HG03139 (cell line): Measurements from ENCODE around the gene PGA5.
"Not testable (repeated sequence)": the region's sequence is repeated elsewhere in the genome, so short reads cannot be mapped to it uniquely, and the experiment has no call there.

Experiments
- ATAC-seq: cut with Tn5 transposase; IDR thresholded peaks from one replicate; pipeline ENCODE4 v1.9.1; 2021; ENCODE audit not compliant: unreplicated experiment

Gene PGA5

DNA sequence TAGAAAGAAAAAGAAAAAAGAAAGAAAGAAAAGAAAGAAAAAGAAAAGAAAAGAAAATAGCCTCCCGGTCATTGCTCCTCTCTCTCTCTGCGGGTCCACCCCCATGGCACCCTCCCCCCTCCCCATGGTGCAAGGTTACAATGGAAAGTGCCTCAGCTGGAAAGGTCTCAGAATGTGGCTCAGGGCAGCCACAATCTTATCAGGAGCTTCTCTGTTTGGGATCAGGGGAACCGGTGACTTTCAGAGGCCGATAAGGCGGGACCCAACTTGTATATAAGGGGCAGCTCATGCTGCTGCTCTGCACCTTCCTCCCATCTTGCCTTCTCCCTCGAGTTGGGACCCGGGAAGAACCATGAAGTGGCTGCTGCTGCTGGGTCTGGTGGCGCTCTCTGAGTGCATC lies at the start of gene PGA5:
Gene PGA5, plus strand, starts transcription at position 301 of the 400 bp plus-strand sequence. Its CDS starts 52 bp downstream, at position 353.
- ATAC-seq: not testable (repeated sequence)

GRCh38 chr11:61193596-61193995 lies 47.4 kb upstream of the PGA5 start:
- no peak for ATAC-seq

GRCh38 chr11:61194169-61194671 lies 46.8 kb upstream of the PGA5 start:
- ATAC-seq: no peak

GRCh38 chr11:61194981-61195695 lies 45.8 kb upstream of the PGA5 start:
- no peak for ATAC-seq

DNA sequence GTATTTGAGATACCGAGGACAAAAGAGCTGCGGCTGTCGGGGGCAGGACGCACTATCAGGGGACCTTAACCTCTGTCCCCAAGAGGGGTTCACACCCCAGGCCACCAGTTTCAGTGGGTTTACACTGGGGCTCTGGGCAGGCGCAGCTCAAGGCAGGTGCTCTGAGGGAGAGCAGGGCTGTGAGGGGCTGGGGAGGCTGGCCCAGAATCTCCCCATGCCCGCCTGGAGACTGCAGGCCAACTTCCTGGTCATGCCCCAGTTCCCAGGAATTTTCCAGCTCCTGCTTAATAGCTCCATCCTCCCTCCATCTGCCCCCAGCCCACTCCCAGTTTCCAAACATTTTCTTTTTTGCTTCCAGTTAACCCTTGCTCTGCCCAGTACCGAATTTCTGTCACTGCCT lies 45.3 kb upstream of the PGA5 start:
- no peak for ATAC-seq

GRCh38 chr11:61198361-61198760 lies 42.6 kb upstream of the PGA5 start:
- ATAC-seq: no peak

GRCh38 chr11:61198948-61199523 lies 41.9 kb upstream of the PGA5 start:
- ATAC-seq: no peak

DNA sequence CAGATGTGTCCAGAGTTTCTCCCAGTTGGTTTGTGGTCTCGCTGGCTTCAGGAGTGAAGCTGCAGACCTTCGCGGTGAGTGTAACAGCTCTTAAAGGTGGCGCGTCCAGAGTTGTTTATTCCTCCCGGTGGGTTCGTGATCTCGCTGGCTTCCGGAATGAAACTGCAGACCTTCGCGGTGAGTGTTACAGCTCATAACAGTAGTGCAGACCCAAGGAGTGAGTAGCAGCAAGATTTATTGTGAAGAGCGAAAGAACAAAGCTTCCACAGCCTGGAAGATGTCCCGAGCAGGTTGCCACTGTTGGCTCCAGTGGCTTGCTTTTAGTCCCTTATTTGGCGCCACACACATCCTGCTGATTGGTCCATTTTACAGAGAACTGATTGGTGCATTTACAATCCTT lies 39.5 kb upstream of the PGA5 start:
- ATAC-seq: no peak

DNA sequence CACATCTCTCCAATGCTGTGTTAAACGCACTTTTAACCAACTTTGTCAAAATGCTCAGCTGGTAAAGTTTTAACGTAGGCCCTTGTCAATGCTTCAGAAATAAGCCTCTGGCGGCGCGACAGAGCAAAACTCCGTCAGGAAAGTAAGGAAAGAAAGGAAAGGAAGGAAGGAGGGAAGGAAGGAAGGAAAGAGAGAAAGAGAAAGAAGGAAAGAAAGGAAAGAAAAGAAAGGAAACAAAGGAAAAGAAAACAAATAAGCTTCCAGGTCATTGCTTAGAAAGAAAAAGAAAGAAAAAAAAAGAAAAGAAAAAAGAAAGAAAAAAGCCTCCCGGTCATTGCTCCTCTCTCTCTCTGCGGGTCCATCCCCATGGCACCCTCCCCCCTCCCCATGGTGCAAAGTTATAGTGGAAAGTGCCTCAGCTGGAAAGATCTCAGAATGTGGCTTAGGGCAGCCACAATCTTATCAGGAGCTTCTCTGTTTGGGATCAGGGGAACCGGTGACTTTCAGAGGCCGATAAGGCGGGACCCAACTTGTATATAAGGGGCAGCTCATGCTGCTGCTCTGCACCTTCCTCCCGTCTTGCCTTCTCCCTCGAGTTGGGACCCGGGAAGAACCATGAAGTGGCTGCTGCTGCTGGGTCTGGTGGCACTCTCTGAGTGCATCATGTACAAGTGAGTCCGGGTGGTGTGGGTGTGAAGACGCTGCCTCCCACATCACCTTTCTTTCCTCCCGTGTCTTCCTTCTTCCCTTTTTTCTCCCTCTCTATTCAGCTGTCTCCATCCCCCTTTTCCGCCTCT lies 37.8 kb upstream of the PGA5 start, which contains the start of gene PGA3:
Gene PGA3, plus strand, starts transcription at position 566 of the 797 bp plus-strand sequence. Its CDS starts 50 bp downstream, at position 616.
- not testable (repeated sequence) for ATAC-seq

- ATAC-seq: not testable (repeated sequence)
These were observed 37.1 kb upstream of the PGA5 start for GRCh38 chr11:61203873-61204272.

- not testable (repeated sequence) for ATAC-seq
These were observed 36.4 kb upstream of the PGA5 start for GRCh38 chr11:61204502-61205059.

DNA sequence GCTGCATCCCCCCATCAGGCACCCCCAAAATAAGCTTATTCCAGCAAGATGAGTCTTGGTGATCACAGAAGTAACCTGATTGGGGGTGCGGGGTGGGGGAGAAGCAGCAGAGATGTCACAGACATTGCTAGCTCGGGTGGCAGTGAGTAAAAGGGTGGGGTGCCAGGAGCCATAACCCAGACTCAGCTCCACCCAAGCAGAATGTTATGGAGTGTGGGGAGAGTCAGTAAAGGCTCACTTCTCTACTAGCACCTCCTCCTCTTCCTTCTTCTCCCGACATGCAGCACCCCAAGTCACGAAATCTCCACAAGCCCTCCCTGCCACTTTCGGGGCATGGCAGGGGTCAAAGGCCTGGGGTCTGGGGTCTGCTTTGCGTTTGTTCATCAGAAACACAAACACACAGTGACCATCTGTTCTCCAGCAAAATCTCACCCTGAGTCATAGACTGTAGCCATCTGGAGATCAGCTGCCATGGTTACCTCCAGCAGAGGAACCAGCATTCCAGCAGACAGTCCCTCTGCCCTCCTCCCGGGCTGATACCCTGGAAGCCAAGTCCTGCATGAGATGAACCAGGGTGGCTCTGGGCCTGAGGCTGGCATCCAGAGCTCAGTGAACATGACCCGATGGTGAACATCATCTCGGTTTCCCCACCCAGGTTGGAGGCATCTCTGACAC lies 33.2 kb upstream of the PGA5 start:
- not testable (repeated sequence) for ATAC-seq

- not testable (repeated sequence) for ATAC-seq
These were observed 30.3 kb upstream of the PGA5 start for GRCh38 chr11:61210629-61211028.

- not testable (repeated sequence) for ATAC-seq
These were observed 29.5 kb upstream of the PGA5 start for GRCh38 chr11:61211327-61211952.

DNA sequence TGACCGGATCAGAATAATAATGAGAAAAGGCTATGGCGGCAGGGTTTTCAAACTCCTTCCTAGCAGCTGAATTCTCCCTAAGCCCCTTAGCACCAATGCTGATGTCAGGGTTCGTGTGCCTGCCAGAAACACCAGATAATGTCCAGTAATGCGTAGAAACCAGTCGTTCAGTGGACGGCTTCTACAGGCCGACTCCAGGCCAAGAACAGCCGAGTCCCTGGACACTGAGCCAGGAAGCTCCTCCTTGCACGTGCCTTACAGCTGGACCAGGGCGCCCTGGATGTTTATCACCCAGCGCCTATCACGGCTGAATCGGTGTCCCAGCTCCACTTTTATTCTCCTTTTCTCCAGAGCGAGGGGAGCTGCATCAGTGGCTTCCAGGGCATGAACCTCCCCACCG lies 28.8 kb upstream of the PGA5 start:
- ATAC-seq: not testable (repeated sequence)

- not testable (repeated sequence) for ATAC-seq
These were observed 27.2 kb upstream of the PGA5 start for GRCh38 chr11:61213711-61214324.

GRCh38 chr11:61218306-61218705 lies 22.7 kb upstream of the PGA5 start:
- ATAC-seq: not testable (repeated sequence)

DNA sequence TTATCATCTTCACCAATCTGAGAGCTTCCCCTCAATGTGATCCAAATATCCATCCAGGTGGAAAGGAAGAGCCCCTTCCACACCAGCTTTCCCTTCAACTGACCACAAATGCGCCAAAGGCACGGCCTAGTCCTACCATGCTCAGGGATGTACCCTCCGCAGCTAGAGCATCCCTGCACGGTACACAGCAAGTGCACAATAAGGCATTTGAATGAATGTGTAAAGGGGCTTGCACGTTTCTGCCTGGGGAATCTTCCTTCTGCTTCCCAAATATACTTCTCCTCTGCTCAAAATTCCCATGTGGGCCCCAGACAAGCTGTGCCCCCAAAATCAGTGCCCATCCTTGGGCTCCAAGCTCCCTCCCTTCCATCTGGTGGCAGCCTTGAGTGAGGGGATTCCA lies 22.0 kb upstream of the PGA5 start:
- ATAC-seq: not testable (repeated sequence)

- ATAC-seq: not testable (repeated sequence)
These were observed 18.9 kb upstream of the PGA5 start, which contains the start of gene PGA4 for GRCh38 chr11:61222047-61222446. Gene PGA4, plus strand, starts transcription at chr11:61222347. Its CDS starts 54 bp downstream, at chr11:61222401.
